ENCODE results near the gene MTM1. TPM values are rescaled to one million over a fixed set of nuclear protein-coding genes. Genes with fewer than 3 reads are reported as not detected.

MTM1 gene
- total RNA-seq, 1 donor from 2014 or later, result 16.7 TPM

GRCh38 chrX:150607201-150607600, 38.8 kb downstream of the MTM1 start:
- DNase-seq, result no peak

- DNase-seq, result no peak
These were observed 41.6 kb downstream of the MTM1 start for GRCh38 chrX:150610043-150610442.

- DNase-seq, result no peak
These were observed 42.0 kb downstream of the MTM1 start for GRCh38 chrX:150610446-150610845.

- DNase-seq, result no peak
These were observed 46.9 kb downstream of the MTM1 start for GRCh38 chrX:150615356-150615755.

- DNase-seq, result no peak
These were observed 47.9 kb downstream of the MTM1 start for GRCh38 chrX:150616179-150616862.

GRCh38 chrX:150616863-150617198, 48.4 kb downstream of the MTM1 start:
- no peak for DNase-seq

GRCh38 chrX:150621652-150622051, 53.2 kb downstream of the MTM1 start:
- no peak for DNase-seq

GRCh38 chrX:150623583-150623982, 55.2 kb downstream of the MTM1 start:
- DNase-seq, result no peak

- DNase-seq, result no peak
These were observed 56.7 kb downstream of the MTM1 start for GRCh38 chrX:150625097-150625496.

- DNase-seq, result no peak
These were observed 57.5 kb downstream of the MTM1 start for GRCh38 chrX:150625875-150626274.

- DNase-seq, result no peak
These were observed 59.5 kb downstream of the MTM1 start for GRCh38 chrX:150627957-150628356.

GRCh38 chrX:150635952-150636351, 67.5 kb downstream of the MTM1 start:
- peak; percentile 64 for DNase-seq

- DNase-seq, result no peak
These were observed 74.0 kb downstream of the MTM1 start for GRCh38 chrX:150642423-150642822.

GRCh38 chrX:150643271-150643670, 74.8 kb downstream of the MTM1 start:
- peak; percentile 15 for DNase-seq

GRCh38 chrX:150643958-150644357, 75.5 kb downstream of the MTM1 start:
- DNase-seq, result no peak

- no peak for DNase-seq
These were observed 76.0 kb downstream of the MTM1 start for GRCh38 chrX:150644422-150644821.

GRCh38 chrX:150647331-150647730, 78.9 kb downstream of the MTM1 start:
- DNase-seq, result peak; percentile 64

- peak; percentile 58 for DNase-seq
These were observed 80.0 kb downstream of the MTM1 start for GRCh38 chrX:150648296-150648940.

- peak; percentile 70 for DNase-seq
These were observed 80.9 kb downstream of the MTM1 start for GRCh38 chrX:150649096-150649870.

GRCh38 chrX:150651906-150652305, 83.5 kb downstream of the MTM1 start:
- DNase-seq, result no peak

- no peak for DNase-seq
These were observed 87.4 kb downstream of the MTM1 start for GRCh38 chrX:150655788-150656187.

GRCh38 chrX:150663073-150663472, 94.7 kb downstream of the MTM1 start:
- no peak for DNase-seq

GRCh38 chrX:150664290-150664689, 95.9 kb downstream of the MTM1 start:
- DNase-seq, result peak; percentile 7

- no peak for DNase-seq
These were observed 107.8 kb downstream of the MTM1 start for GRCh38 chrX:150676221-150676620.
